GM21447 (cell line): ENCODE results near the gene PHYHD1.

Source experiments
- ATAC-seq: cut with Tn5 transposase; IDR thresholded peaks from one replicate; pipeline ENCODE4 v1.9.1; 2021; ENCODE audit not compliant: unreplicated experiment

The PHYHD1 gene

DNA sequence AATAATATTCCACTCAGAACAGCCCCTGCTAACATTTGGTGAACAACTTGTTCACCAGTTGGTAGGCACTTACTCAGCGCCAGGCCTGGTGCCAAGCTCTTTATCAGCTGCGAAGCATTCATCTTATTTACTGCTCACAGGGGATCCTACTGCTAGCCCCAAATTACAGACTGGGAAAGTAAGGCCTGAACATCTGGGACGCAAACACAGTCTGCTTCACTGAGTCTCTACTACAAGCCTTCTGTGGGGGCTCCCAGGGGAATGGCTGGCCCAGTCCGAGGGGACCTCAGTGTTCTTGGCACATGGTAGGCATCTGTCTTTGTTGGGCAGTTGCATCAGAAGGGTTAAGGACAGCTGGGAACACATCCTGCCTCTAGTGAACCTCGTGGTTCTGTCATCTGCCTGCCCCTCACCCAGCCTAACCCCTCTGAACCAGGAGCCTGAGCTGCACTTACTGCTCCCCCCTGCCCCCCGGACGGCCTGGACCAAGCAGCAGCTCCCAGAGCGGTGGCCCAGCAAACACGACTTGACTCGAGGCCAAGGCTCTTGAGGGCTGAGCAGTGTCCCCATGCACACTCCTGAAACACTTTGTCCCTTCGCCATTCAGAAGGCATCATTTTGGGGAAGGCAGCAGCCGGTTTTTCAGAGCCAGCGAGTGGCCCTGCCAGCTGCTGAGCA, at the start of gene PHYHD1:
PHYHD1 (plus strand) TSS at position 602 of the 678 bp plus-strand sequence. CDS start 1,342 bp downstream, outside the sequence.
- no peak for ATAC-seq

DNA sequence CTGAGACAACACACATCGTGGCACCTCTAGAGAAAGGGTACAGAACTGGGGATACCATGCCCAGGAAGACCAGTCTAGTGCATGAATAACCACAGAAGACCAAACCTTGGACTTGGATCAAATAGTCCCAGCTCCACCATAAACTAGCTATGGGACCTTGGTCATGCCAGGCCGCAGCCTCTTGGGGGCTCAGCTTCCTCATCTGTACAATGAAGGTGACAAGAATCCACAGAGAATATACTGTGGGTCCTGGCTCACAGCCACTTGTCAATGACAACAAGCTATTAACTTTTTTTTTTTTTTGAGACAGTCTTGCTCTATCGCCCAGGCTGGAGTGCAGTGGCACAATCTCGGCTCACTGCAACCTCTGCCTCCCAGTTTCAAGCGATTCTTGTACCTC, 42.9 kb upstream of the PHYHD1 start:
- no peak for ATAC-seq

DNA sequence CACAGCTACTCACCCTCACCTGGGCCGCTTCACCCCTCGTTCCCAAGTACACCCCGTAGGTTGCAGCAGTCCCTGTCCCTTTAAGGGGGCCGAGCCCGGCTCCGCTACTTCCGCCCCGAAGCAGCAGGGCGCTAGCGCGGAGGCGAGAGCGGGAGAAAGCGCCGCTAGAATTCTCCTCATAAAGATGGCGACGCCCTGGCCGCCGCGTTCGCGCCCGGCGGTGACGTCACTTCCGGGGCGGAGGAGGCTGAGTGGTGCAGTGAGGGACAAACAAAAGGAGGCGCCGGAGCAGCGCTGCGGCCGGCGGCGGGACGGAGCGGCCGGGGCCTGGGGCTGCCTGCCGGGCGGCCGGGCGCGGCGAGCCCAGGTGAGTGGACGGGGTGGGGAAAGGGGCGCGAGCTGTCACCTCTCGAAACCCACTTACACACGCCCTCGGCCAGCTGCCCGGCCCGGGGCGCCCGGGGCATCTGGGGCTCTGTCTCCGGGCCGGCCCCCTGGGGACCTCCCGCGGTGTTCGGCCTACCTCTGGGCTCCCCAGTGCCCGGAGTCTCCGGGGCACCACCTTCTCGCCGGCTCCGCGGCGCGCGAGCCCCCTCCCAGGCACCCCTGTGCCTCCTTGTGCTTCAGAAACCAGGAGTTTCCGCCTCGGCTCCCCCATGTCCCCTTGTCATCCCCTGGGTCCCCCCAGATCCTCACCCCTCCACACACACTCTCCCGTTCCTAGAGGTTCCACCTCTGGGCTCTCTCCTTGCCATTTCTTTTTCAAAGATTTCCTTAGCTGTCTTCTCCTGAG, 38.7 kb upstream of the PHYHD1 start, which contains the start of the genes KYAT1 and LRRC8A:
KYAT1 (minus strand) TSS at position 67 of the 793 bp plus-strand sequence. CDS start 36,545 bp downstream, outside the sequence.
LRRC8A (plus strand) TSS at position 250 of the 793 bp plus-strand sequence. CDS start 25,032 bp downstream, outside the sequence.
- ATAC-seq: peak; percentile 86

DNA sequence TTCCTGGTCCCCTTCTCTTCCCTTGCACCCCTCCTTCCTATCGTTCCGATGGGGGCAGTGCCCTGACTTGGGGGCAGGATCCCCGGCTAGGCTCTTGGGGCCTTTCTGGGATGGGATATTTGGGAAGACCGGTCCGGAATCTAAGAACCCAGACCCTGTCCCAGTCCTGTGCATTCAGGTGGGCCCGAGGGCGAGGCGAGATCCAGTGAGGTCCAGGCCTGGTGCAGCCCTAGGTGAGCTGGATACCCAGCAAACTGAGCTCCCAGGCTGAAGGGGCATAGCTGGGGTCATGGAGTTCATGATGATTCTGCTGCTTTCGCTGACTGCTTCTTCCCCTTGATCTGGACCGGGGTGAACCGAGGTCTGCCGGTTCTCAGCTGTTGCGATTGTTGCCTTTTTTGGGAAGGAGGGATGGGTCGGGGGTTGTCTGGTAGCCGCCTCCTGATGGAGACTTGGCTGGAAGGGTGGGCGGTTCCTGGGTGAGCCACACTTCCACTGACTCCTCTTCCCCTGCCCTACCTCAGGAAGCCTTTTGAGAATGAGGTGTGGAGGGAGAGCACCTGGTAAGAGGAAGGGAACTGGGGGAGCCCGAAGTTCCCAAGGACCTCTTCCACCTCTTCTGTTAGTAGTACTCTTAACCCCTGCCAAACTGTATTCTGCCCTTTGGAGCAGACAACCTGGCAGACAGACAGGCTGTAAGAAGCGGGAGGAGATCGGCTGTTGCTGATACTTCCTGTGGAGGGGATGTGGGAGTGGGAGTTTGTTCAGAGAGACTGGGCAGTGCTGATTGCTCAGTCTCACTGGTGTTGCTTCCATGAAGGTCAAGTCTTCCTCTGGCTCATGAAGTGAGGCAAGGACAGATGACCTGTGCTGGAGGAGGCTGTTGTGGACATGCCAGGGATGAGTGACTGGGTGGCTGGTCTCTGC, 37.8 kb upstream of the PHYHD1 start:
- peak; percentile 4 for ATAC-seq

DNA sequence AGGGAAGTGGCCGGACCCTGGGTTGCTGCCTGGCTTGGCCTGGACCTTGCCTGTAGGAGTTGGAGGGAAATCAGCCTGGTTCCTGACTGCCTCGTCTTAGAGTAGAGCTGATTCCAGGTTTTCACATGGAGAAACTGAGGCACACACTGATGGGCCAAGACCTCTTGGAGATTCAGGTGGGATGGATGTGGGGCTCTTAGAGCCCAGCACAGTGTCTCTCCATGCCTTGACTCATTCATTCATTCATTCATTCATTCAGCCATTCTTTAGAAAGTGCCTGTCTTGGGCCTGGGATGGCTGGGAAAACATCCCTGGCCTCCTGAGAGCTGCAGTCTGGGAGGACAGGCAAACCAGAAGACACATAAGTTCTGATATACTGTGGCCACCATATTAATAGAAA, 36.6 kb upstream of the PHYHD1 start:
- ATAC-seq: no peak

DNA sequence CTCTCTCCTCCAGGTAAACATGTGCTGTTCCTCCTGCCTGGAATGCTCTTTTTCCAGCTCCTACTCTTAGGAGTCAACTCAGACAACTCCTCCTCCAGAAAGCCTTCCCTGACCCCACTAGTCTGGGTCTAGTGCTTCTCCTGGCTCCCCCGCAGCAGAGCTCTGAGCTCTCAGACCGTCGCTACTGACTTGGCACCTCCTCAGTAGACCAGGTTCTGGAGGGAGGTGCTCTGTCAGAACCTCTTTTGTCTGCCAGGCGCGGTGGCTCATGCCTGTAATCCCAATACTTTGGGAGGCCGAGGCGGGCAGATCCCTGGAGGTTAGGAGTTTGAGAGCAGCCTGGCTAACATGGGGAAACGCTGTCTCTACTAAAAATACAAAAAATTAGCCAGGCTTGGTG, 35.4 kb upstream of the PHYHD1 start:
- ATAC-seq: no peak

DNA sequence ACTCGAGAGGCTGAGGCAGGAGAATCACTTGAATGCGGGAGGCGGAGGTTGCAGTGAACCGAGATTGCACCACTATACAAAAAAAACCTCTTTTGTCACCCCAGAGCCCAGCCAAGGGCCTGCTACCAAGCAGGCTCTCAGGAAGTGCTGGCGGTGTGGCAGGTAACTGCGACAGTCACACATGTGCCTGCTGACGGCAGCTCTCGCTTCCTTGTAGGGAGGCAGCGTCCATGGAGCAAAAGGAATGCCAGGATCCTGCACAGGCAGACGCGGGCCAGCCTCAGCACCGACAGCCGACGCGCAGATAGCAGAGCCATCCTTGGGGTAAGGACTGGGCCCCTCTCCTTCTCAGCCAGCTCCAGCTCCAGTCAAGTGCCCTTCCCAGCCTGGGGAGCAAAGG, 35.0 kb upstream of the PHYHD1 start:
- ATAC-seq: no peak

DNA sequence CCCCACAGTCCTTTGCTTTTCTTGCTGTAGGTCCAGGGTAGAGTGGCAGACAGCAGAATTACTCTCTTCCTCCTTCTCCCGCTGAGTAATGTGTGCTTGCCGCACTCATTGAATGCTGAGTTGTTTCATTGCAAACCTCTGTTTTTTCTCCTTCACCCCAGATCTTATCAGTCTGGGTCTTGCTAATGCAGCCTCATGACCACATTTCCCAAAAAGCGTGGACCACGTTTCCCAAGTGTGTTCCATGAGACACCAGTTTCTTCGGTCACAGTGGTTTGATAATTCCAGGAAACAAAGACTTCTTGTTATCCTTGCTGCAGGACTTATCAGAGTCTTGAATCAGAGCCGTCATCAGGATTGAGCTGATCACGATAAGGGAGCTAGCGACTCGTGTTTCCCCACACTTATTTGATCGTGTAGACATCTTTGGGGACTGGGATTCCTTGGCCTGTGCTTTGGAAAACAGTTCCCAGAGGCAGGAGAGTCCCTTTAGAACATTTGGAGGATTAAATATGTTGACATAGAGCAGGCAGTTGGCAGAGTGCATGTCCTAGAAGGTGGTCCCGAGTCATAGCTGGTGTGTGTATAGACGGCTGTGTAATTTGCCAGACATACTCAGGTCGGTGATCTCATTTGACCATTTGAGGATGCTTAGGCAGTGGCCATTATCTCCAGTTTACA, 34.4 kb upstream of the PHYHD1 start:
- ATAC-seq: no peak

DNA sequence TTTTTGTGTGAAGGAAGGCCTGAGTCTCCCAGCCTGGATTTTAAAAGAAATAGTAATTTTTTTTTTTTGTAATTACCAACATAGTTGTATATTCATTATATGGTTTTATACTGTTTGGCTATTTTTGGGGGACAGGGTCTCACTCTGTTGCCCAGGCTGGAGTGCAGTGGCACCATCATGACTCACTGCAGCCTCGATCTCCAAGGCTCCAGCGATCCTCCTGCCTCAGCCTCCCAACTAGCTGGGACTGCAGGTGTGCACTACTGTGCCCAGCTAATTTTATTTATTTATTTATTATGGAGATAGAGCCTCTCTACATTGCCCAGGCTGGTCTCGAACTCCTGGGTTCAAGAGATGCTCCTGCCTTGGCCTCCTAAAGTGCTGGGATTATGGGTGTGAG, 33.7 kb upstream of the PHYHD1 start:
- no peak for ATAC-seq

DNA sequence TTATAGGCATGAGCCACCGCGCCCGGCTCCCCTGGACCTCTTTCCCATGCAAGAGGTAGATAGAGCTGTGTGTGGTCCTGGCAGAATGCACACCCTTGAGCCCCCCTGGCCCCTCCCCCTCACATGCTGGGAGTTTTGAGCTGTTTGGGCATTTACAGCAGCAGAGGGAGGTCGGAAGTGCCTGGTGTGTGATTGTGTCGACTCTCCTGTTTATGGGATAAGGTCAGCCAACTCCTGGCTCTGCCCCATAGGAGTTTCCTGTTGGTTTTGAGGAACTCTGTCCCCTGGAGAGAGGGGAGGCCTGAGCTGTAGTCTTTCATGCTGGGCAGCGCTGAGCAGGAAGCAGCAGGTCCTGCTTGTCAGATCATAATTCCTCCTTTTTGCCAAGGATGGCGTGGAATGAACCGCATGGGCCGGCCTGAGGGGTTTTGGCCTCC, 32.9 kb upstream of the PHYHD1 start:
- ATAC-seq: no peak

DNA sequence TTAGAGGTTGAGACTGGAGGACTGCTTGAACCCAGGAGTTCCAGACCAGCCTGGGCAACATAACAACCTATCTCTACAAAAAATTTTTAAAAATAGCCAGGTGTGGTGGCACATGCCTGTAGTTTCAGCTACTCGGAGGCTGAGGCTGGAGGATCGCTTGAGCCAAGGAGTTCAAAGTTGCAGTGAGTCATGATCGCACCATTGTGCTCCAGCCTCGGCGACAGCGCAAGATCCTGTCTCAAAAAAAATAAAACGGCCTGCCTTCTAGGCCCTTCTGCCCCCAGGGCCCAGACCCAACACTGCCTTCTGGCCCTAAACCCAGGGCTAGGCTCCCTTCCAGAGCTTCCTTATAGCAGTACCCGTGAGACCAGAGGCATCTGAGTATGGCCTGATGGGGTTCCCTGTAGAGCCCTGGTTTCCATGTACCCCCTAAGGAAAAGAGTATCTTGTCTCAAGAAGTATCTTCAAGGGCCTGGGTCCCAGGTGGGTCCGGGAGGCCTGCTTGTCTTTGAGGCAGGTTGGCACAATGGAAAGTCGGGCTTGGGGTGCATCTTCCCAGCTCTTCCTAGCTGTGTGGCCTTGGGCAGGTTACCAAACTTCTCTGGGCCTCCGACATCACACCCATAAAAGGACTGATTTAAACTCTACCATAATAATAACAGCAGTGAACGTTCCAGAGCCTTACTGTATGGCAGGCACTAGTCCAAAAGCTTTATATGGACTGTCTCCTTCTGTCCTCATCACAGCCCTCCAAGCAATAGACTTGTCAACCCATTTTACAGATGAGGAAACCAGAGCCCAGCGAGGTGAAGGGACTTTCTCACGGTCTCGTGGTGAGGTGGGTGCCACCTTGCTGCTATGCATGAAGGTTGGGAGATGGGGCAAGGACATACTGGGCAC, 29.2 kb upstream of the PHYHD1 start:
- ATAC-seq: no peak

DNA sequence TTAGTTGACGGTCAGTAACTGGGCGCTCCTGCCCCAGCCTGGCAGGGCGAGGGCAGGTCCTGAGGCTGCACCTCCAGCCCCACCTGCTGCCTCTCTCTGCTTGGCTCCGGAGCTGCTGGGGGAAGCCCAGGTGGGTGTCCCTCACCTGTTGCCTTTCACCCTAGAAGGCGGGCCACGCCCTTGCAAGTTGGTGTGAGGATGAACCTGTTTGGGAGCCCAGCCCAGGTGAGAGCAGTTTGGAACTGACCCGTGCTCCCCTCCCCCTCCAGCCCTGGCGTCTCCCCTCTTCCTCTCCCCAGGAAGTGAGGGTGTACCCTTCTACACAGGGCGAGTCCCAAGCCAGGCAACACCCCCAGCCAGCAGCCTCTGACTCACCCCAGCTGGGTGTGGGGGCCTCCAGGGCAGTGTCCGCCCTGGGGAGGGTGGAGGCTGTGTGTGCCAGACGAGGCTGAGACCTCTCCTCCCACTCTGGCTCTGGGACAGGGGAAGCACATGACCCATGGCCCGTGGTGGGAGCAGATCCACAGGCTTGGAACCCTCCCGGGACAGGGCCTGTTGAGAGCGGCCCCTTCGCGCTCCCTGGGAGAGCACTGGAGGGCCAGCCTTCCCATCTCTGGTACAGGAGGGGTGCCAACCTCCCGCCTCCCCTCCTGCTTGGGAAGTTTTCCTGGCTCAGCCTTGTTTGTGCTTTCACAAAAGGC, 28.4 kb upstream of the PHYHD1 start:
- ATAC-seq: no peak

DNA sequence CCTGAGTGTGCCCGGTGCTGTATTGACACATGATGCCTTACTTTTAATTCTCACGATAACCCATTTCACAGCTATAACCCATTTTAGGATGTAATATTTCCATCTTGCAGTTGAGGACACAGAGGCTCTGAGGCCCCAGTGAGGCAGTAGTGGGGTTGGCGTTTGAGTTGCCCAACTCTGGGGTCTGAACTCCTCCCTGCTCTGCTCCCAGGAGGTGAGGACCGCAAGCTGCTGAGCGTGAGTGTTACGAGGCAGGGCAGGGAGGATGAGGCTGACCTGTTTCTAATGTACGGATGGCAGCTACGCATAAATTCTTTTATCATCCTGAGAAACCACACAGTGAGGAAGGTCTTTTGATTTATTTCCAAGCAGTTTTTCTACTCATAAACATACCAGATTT, 27.4 kb upstream of the PHYHD1 start:
- no peak for ATAC-seq

DNA sequence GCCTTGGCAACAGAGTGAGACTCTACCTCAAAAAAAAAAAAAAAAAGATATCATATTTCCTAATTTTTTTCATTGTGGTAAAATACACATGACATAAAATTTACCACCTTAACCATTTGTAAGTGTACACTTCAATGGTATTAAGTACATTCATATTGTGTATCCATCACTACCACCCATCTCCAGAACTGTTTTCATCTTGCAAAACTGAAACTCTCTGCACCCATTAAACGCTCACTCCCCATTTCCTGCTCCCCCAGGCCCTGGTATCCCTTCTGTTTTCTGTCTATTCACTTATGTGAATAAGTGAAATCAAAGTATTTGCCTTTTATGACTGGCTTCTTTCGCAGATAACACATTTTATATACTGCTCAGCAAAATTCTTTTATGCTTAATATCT, 26.0 kb upstream of the PHYHD1 start:
- no peak for ATAC-seq

DNA sequence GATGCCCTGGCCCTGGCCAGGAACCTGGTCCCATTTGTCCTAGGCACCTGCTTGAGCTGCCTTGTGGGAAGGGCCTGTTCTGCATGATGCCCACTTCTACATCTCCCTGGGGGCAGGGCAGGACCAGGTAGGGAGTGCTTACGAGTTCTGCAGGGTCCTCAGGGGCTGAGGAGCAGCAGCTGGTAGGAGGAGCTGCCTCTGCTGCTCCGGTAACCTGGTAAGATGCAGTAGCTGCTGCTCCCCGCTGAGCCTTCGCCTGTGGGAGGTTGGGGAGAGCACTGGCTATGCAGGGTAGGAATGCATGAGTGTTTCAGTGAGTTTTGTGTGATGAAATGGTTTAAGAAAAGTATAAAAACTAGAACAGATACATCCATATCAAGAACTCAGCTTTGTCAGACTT, 25.2 kb upstream of the PHYHD1 start:
- no peak for ATAC-seq

DNA sequence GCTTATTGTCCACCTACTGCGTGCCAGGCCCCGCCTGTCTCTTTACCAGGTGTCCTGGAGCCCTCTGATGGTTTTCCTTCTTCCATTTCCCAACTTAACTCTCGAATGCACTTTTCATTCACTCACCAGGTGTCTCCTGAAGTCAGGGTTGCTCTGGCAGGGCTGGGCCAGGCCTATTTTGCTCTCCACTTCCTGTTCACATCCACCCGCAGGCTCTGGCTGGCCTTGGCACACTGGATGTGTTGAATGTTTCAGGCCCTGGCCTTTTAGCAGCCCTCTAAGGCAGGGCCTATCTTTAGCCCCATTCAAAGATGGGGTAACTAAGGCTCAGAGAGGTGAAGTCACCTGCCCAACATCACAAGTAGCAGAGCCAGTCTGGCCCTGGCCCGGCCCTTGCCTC, 22.4 kb upstream of the PHYHD1 start:
- no peak for ATAC-seq

DNA sequence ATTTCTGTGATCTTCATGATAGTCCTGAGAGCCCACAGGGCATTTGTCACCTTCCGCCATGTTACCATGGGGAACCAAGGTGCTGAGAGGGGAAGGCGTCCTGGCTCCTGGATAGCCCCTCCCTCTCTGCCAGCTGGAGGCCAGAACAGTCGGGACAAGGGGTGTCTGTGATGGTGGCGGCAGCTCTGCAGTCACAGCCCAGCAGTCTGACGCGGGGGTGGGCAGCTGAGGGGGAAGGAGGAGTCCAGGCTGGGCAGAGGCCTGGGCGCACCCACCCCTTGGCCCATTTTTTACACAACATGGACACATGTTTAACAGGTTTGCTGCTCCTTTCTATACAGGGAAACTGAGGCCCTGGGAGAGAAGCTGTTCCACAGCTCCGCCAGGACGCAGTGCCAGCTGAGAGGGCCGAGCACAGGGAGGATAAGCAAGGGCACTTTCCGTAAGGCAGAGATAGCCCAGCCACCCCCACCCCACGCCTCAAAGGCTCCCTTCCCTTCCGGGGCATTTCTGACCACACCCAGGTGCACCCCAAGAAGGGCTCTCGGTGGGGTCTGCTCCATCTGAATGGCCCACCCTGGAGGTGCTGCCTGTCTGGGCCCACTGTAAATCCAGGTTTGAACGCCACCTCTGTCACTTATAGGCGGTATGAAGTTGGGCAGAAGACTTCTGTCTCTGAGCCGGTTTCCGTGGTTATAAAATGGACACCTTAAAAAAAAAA, 21.8 kb upstream of the PHYHD1 start:
- ATAC-seq: no peak

DNA sequence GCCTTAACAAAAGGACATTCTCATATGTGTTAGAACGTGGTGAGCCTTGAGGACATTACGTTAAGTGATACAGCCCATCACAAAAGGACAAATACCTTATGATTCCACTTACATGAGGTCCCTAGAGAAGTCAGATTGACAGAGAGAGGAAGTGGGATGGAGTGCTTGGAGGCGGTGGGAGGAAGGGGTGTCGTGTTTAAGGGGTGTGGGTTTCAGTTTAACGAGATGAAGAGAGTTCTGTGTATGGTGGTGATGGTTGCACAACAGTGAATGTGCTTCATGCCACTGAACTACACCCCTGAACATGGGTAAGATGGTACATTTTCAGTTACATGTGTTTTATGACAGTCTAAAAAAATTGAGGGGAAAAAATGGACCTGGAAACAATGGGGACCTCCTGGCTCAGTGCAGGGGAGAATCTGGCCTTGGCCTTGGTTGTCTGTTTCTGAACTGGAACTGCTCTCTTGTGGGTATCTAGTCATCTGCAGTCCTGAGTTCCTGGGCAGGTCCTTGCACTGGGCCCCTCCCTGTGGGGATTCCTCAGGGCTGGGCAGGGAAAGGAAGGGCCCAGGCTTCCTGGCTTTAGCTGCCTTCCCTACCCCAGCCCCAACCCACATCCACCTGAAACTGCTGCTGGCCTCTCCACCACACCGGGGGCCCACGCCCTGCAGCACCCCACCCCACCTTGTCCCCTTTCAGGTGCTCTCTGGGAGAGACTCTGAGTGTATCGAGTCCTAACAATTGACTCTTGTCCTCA, 21.0 kb upstream of the PHYHD1 start:
- no peak for ATAC-seq
